HCT116 (cell line): Measurements from ENCODE around the gene RBL1. TPM values are rescaled to one million over a fixed set of nuclear protein-coding genes. Genes with fewer than 3 reads are reported as not detected.
"Not testable (repeated sequence)": the region's sequence is repeated elsewhere in the genome, so short reads cannot be mapped to it uniquely, and the experiment has no call there.

ENCODE experiments used
- ATAC-seq: fragments of 200-7000 bp; cut with Tn5 transposase; 2 replicates; pipeline ENCODE4 v1.9.1; 2020; ENCODE audit warnings: mild to moderate bottlenecking, moderate library complexity
- BruUV-seq: library from RNA; stranded (reverse); fragments of 400-500 nt; replicated peaks from 2 replicates; lab custom pipeline; 2021; lab: Mats Ljungman, UMichigan
- CTCF ChIA-PET: fragments of 300-600 bp; sonication (Branson Sonifier 250); formaldehyde crosslinking; loops from one replicate; lab custom pipeline; 2021; ENCODE audit warnings: antibody characterized with exemption; lab: Charles Lee
- POLR2A ChIA-PET: fragments of 300-600, 350-600 bp; sonication (Branson Sonifier 250); formaldehyde crosslinking; loops from one replicate; lab custom pipeline; 2021; ENCODE audit warnings: antibody characterized with exemption; lab: Charles Lee
- RAD21 ChIA-PET, 2 experiments: fragments of 300-600 bp; sonication (Branson Sonifier 250); formaldehyde crosslinking; loops; one replicate each; lab custom pipeline; 2023; ENCODE audit warnings: low total read pairs in 2 of 2; ENCODE audit not compliant: uncharacterized antibody in 2 of 2, unreplicated experiment in 2 of 2, low non-redundant PET in 1 of 2; lab: Charles Lee
- DNase-seq: peaks from one replicate; pipeline ENCODE4 v3.0.0-alpha.2; 2010; ENCODE audit warnings: low read depth, low spot score
- H2AFZ ChIP-seq: fragments of 200-600 bp; shearing (Covaris generic), sonication (generic); 2 replicates; pipeline ENCODE4 v1.6.1; 2017; ENCODE audit warnings: low read depth, mixed run types, mixed read lengths, antibody characterized with exemption, low read length; ENCODE audit not compliant: poor library complexity, severe bottlenecking
- H3K27ac ChIP-seq: 2 replicates; pipeline ENCODE4 v1.5.1; 2012; ENCODE audit warnings: low read depth, low read length
- H3K27me3 ChIP-seq: fragments of 200-600 bp; sonication (generic); 2 replicates; pipeline ENCODE4 v1.6.1; 2016; ENCODE audit warnings: mixed run types, low read length, mixed read lengths; ENCODE audit not compliant: insufficient read depth
- H3K36me3 ChIP-seq, 2 experiments: fragments of 200-500 bp in 1 of 2; fragments of 200-600 bp in 1 of 2; sonication (Bioruptor generic) in 1 of 2; sonication (generic) in 1 of 2; 2 replicates each; pipeline versions ENCODE4 v1.5.1 to v1.6.1; 2014 to 2016; ENCODE audit warnings: low read length in 2 of 2, inconsistent platforms in 1 of 2, mixed read lengths in 1 of 2, mixed run types in 1 of 2; ENCODE audit not compliant: insufficient read depth in 2 of 2, control insufficient read depth in 1 of 2
- H3K4me1 ChIP-seq, 2 experiments: fragments of 200-600 bp in 1 of 2; sonication (generic) in 1 of 2; 2 replicates each; pipeline versions ENCODE4 v1.5.1 to v1.6.1; 2012 to 2017; ENCODE audit warnings: low read length in 2 of 2, inconsistent platforms in 1 of 2, mild to moderate bottlenecking in 1 of 2, mixed read lengths in 1 of 2, mixed run types in 1 of 2, moderate library complexity in 1 of 2; ENCODE audit not compliant: insufficient read depth in 2 of 2, control insufficient read depth in 1 of 2
- H3K4me2 ChIP-seq: fragments of 200-600 bp; sonication (generic); 2 replicates; pipeline ENCODE4 v1.6.1; 2017; ENCODE audit warnings: mixed run types, low read length, mixed read lengths
- H3K4me3 ChIP-seq, 2 experiments: fragments of 200-600 bp in 1 of 2; sonication (generic) in 1 of 2; replicated peaks in 1 of 2; 2 replicates each; pipeline ENCODE4 v1.5.1; 2011 to 2016; ENCODE audit warnings: low read length in 2 of 2, control low read depth in 1 of 2, low read depth in 1 of 2, mild to moderate bottlenecking in 1 of 2, mixed read lengths in 1 of 2, mixed run types in 1 of 2
- H3K79me2 ChIP-seq: fragments of 200-600 bp; sonication (generic); 2 replicates; pipeline ENCODE4 v1.6.1; 2017; ENCODE audit warnings: mild to moderate bottlenecking, mixed run types, low read length, moderate library complexity, mixed read lengths; ENCODE audit not compliant: insufficient read depth
- H3K9ac ChIP-seq: fragments of 200-600 bp; sonication (generic); 2 replicates; pipeline ENCODE4 v1.6.1; 2016; ENCODE audit warnings: low read length, mixed read lengths
- H3K9me2 ChIP-seq: fragments of 200-600 bp; sonication (generic), shearing (Covaris generic); 2 replicates; pipeline ENCODE4 v1.6.1; 2017; ENCODE audit warnings: mixed run types, mild to moderate bottlenecking, moderate library complexity; ENCODE audit not compliant: insufficient read depth
- H3K9me3 ChIP-seq, 2 experiments: fragments of 200-500 bp in 1 of 2; fragments of 200-600 bp in 1 of 2; sonication (Bioruptor generic) in 1 of 2; sonication (generic) in 1 of 2; 2 replicates each; pipeline ENCODE4 v1.6.1; 2014 to 2017; ENCODE audit warnings: low read length in 2 of 2, mixed read lengths in 2 of 2, inconsistent platforms in 1 of 2, low read depth in 1 of 2, mild to moderate bottlenecking in 1 of 2, mixed run types in 1 of 2, moderate library complexity in 1 of 2; ENCODE audit not compliant: control insufficient read depth in 1 of 2, insufficient read depth in 1 of 2
- H4K20me1 ChIP-seq: fragments of 200-600 bp; sonication (generic), shearing (Covaris generic); 2 replicates; pipeline ENCODE4 v1.6.1; 2017; ENCODE audit warnings: mixed run types, mild to moderate bottlenecking, moderate library complexity; ENCODE audit not compliant: insufficient read depth
- ATF3 ChIP-seq: IDR thresholded peaks from 2 replicates; pipeline ENCODE4 v1.6.1; 2012
- CBX3 ChIP-seq: IDR thresholded peaks from 2 replicates; pipeline ENCODE4 v1.6.1; 2012; ENCODE audit warnings: low read depth
- ELF1 ChIP-seq: IDR thresholded peaks from 2 replicates; pipeline ENCODE4 v1.6.1; 2012; ENCODE audit warnings: low read depth, borderline replicate concordance
- EZH2phosphoT487 ChIP-seq: fragments of 200-600 bp; IDR thresholded peaks from 2 replicates; pipeline ENCODE4 v1.6.1; 2018; ENCODE audit warnings: antibody characterized with exemption, borderline replicate concordance
- POLR2A ChIP-seq: IDR thresholded peaks from 2 replicates; pipeline ENCODE4 v1.7.0; 2011; ENCODE audit warnings: borderline replicate concordance; ENCODE audit not compliant: insufficient read depth, insufficient read length; ENCODE audit errors: extremely low read depth
- POLR2AphosphoS5 ChIP-seq: IDR thresholded peaks from 2 replicates; pipeline ENCODE4 v1.6.1; 2011; ENCODE audit warnings: mild to moderate bottlenecking, low read depth, low read length, moderate library complexity
- REST ChIP-seq: IDR thresholded peaks from 2 replicates; pipeline ENCODE4 v1.6.1; 2012; ENCODE audit warnings: low read depth
- SIN3A ChIP-seq: IDR thresholded peaks from 2 replicates; pipeline ENCODE4 v1.6.1; 2012; ENCODE audit warnings: low read depth
- SP1 ChIP-seq: IDR thresholded peaks from 2 replicates; pipeline ENCODE4 v1.6.1; 2012; ENCODE audit warnings: low read depth
- YY1 ChIP-seq: IDR thresholded peaks from 2 replicates; pipeline ENCODE4 v1.6.1; 2011; ENCODE audit warnings: low read length, low read depth, moderate library complexity, mild to moderate bottlenecking; ENCODE audit not compliant: insufficient replicate concordance; ENCODE audit errors: extremely low read depth
- ZFX ChIP-seq: fragments of 450-650 bp; IDR thresholded peaks from 2 replicates; pipeline ENCODE4 v1.6.1; 2017
- intact Hi-C: fragments of 100-400 bp; cut with micrococcal nuclease; formaldehyde crosslinking; loops from 2 replicates; pipeline ENCODE4 v1.10.0; 2022
- total RNA-seq: library from RNA; stranded (reverse); gene quantifications from one replicate; pipeline ENCODE4 v1.2.1, GENCODE V29; 2021; ENCODE audit not compliant: unreplicated experiment

RBL1 gene
- total RNA-seq, 1 experiment from 2014 or later, result 16.9 TPM

DNA sequence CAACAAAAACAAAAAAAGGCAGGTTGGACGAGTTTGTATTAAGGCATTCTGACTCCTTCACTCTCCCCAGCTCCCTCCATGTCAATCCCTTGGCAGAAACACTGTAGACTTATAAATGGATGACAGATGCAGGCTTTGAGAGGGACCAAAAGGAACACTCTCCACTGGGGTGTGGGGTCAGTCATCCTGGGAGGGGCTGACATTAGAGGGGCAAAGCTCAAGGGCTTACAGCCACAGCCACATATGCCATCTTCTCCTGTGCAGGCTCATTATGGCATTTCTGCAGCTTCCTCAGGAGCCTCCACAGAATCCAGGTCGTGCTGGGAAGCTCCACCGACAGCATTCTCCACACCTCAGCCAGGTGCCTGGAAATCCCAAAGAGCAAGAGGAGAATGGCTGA, 33.0 kb upstream of the RBL1 start:
- no peak overlapping the region for H3K27ac ChIP-seq
- H3K4me1 ChIP-seq, result no peaks in the 10 kb centered on the region
- BruUV-seq, result no TSS peak
- no peaks in the 10 kb centered on the region for H3K9me2 ChIP-seq
- no peak for TF ChIP-seq SP1
- TF ChIP-seq REST, result no peak
- TF ChIP-seq ZFX, result no peak
- TF ChIP-seq POLR2A, result no peak
- no peak for TF ChIP-seq ELF1
- TF ChIP-seq YY1, result no peak
- no peak for TF ChIP-seq ATF3
- TF ChIP-seq EZH2phosphoT487, result no peak
- TF ChIP-seq POLR2AphosphoS5, result no peak
- no peak for TF ChIP-seq CBX3
- no peak for TF ChIP-seq SIN3A
- intact Hi-C loops, result no loop called here
- no peaks in the 10 kb centered on the region for H3K9me3 ChIP-seq
- no peak overlapping the region for H3K9ac ChIP-seq
- H3K4me3 ChIP-seq, result no peak overlapping the region
- RAD21 ChIA-PET, result no interaction called here
- H3K4me2 ChIP-seq, result no peak overlapping the region
- no peak overlapping the region for H2AFZ ChIP-seq
- H3K27me3 ChIP-seq, result peaks cover 6% of the 10 kb centered on the region; the same call in 1 of the 2 replicates
- H3K36me3 ChIP-seq, result no peaks in the 10 kb centered on the region
- H4K20me1 ChIP-seq, result no peaks in the 10 kb centered on the region
- no peaks in the 10 kb centered on the region for H3K79me2 ChIP-seq
- no peak for DNase-seq
- CTCF ChIA-PET, result no interaction called here
- POLR2A ChIA-PET, result interaction anchor here (0.7 kb wide), 1 partner anchor 15 kb away, joined by 3 read pairs; no protein-coding TSS in a partner anchor
- ATAC-seq, result no peak

DNA sequence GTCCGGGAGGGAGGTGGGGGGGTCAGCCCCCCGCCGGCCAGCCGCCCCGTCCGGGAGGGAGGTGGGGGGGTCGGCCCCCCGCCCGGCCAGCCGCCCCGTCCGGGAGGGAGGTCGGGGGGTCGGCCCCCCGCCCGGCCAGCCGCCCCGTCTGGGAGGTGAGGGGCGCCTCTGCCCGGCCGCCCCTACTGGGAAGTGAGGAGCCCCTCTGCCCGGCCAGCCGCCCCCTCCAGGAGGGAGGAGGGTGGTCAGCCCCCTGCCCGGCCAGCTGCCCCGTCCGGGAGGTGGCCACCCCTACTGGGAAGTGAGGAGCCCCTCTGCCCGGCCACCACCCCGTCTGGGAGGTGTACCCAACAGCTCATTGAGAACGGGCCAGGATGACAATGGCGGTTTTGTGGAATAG, 30.5 kb upstream of the RBL1 start:
- BruUV-seq, H2AFZ ChIP-seq, H3K27me3 ChIP-seq, POLR2A ChIA-PET, H3K4me1 ChIP-seq, H3K9ac ChIP-seq, H3K79me2 ChIP-seq, H3K36me3 ChIP-seq, H3K27ac ChIP-seq, H3K9me3 ChIP-seq, H3K4me3 ChIP-seq, H4K20me1 ChIP-seq, intact Hi-C loops, H3K9me2 ChIP-seq, CTCF ChIA-PET, RAD21 ChIA-PET, H3K4me2 ChIP-seq, ATAC-seq, DNase-seq: not testable (repeated sequence)
